Measurements from ENCODE around the gene RSPH1. TPM values are rescaled to one million over a fixed set of nuclear protein-coding genes. Genes with fewer than 3 reads are reported as not detected.

The RSPH1 gene
- total RNA-seq, 1 donor from 2014 or later, result 0.82 TPM

DNA sequence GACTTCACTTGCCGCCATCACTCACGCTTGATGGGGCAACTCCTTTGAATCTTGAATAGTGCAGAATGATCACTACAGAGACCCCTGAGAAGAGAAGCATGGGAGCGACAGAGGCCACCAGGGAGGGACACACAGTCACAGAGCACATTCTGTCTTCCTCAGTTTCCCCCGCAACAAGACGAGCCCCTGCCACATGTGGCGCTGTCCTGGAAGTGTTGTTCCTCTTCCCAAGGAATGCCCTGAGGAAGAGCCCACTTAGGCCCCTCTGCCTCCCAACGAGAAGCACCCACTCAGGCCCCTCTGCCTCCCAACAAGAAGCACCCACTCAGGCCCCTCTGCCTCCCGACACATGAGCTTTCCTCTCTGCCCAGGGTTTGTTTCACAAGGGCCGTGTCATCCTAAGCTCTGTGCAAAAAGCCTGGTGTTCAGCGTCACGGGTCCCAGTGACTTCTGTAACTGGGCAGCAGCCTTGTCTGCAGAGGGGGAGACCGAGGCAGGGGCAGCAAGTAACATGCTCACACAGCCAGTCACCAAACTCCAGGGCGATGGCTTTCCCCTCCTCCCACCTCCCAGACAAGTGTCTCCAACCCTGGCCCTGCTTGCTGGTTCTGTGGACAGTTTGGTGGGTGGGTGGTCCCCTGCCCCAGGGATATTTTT is 37.4 kb upstream of the RSPH1 start:
- Mint-ChIP-seq H3K27ac (ENCODE audit: unreplicated experiment) (no peak overlapping the region), H3K36me3 (ENCODE audit: low read depth, unreplicated experiment) (peaks cover 4% of the 10 kb centered on the region), H3K27me3 (ENCODE audit: unreplicated experiment) (peaks cover 6% of the 10 kb centered on the region), H3K4me1 (ENCODE audit: unreplicated experiment) (peaks cover 8% of the 10 kb centered on the region), H3K4me3 (ENCODE audit: unreplicated experiment) (no peak overlapping the region), H3K9me3 (ENCODE audit: unreplicated experiment) (no peaks in the 10 kb centered on the region)
- no peak for DNase-seq (ENCODE audit: low spot score)
- TF ChIP-seq, protein P1, sequence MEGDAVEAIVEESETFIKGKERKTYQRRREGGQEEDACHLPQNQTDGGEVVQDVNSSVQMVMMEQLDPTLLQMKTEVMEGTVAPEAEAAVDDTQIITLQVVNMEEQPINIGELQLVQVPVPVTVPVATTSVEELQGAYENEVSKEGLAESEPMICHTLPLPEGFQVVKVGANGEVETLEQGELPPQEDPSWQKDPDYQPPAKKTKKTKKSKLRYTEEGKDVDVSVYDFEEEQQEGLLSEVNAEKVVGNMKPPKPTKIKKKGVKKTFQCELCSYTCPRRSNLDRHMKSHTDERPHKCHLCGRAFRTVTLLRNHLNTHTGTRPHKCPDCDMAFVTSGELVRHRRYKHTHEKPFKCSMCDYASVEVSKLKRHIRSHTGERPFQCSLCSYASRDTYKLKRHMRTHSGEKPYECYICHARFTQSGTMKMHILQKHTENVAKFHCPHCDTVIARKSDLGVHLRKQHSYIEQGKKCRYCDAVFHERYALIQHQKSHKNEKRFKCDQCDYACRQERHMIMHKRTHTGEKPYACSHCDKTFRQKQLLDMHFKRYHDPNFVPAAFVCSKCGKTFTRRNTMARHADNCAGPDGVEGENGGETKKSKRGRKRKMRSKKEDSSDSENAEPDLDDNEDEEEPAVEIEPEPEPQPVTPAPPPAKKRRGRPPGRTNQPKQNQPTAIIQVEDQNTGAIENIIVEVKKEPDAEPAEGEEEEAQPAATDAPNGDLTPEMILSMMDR (IDR thresholded peaks at IDR 0.05; ENCODE audit: unreplicated experiment), result no peak

DNA sequence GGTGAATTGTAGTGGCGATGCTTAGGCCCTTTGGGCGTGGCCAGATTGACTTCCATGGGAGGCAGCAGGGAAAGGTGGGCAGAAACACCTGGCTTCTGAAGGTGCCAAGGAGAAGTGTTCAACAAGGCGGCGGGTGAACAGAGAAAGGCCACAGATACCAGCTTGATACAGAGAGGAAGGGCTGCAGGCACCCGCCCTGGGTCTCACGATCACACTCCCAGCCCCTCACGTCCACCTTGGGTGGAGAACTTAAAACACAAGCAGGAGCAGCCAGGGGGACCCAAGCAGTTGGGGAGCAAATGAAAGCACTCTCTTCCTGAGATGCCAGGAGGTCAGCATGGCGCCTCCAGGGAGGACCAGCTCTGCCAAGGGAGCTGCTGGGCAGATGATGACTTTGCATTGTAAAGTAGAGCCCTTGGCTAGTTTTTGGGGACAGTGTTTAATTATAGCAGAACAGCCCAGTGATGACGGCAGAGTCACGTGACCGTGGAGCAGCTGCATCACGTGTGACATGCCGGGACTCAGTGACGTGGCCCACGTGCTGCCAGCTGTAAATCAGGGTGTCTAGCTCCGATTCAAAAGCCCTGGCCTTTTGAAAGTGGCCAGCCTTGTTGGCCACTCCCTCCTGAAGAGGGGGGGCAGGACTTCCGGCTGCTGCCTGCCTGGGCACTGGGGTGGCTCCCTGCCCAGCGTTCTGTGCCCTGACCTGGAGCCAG is 36.6 kb upstream of the RSPH1 start:
- DNase-seq (ENCODE audit: low spot score), result no peak
- no peak overlapping the region for H3K27ac Mint-ChIP-seq (ENCODE audit: unreplicated experiment)
- TF ChIP-seq, protein P1 (IDR thresholded peaks at IDR 0.05; ENCODE audit: unreplicated experiment), result no peak
- no peak overlapping the region for H3K4me3 Mint-ChIP-seq (ENCODE audit: unreplicated experiment)
- H3K36me3 Mint-ChIP-seq (ENCODE audit: low read depth, unreplicated experiment), result peaks cover 4% of the 10 kb centered on the region
- H3K9me3 Mint-ChIP-seq (ENCODE audit: unreplicated experiment), result no peaks in the 10 kb centered on the region
- peaks cover 8% of the 10 kb centered on the region for H3K4me1 Mint-ChIP-seq (ENCODE audit: unreplicated experiment)
- H3K27me3 Mint-ChIP-seq (ENCODE audit: unreplicated experiment), result peaks cover 6% of the 10 kb centered on the region

DNA sequence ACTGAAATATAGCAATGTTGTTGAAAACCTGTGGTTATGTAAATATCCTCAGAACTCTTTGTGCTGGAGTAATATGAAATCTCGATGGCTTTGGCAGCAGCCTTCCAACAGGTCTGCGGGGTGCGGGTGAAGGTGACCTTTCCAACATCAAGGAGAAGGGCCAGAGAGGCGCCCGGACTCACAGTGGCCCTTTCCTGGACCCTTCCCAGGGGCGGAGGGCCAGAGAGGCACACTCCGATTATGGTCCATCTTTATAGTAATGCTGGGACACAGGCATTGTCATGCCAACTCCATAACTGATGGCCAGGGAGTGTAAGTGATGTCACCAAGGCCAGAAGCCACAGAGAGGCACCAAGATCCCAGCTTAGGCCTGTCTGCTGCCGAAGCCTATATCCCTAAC is 35.7 kb upstream of the RSPH1 start:
- Mint-ChIP-seq H3K27ac (ENCODE audit: unreplicated experiment) (no peak overlapping the region), H3K36me3 (ENCODE audit: low read depth, unreplicated experiment) (peaks cover 4% of the 10 kb centered on the region), H3K4me1 (ENCODE audit: unreplicated experiment) (peaks cover 8% of the 10 kb centered on the region), H3K9me3 (ENCODE audit: unreplicated experiment) (no peaks in the 10 kb centered on the region), H3K27me3 (ENCODE audit: unreplicated experiment) (peaks cover 6% of the 10 kb centered on the region), H3K4me3 (ENCODE audit: unreplicated experiment) (no peak overlapping the region)
- DNase-seq (ENCODE audit: low spot score), result no peak
- TF ChIP-seq, protein P1 (IDR thresholded peaks at IDR 0.05; ENCODE audit: unreplicated experiment), result no peak

DNA sequence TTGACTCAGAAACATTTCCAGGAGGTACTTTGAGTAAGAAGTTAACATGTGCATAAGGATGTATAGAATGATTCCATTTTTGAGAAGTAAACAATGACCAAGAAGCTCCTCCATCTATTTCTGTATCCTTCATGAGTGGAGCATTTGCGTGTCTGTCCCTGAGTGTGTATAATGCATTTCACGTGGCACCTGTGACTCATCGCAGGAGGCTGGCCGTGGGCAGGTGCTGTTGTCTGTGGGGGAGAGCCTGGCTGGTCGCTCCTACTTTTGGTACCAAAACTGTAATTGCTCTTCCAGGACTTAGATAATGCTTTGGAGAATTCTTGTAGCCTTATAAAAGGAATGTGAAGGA is 34.1 kb upstream of the RSPH1 start:
- TF ChIP-seq, protein P1 (IDR thresholded peaks at IDR 0.05; ENCODE audit: unreplicated experiment), result no peak
- no peak overlapping the region for H3K27ac Mint-ChIP-seq (ENCODE audit: unreplicated experiment)

DNA sequence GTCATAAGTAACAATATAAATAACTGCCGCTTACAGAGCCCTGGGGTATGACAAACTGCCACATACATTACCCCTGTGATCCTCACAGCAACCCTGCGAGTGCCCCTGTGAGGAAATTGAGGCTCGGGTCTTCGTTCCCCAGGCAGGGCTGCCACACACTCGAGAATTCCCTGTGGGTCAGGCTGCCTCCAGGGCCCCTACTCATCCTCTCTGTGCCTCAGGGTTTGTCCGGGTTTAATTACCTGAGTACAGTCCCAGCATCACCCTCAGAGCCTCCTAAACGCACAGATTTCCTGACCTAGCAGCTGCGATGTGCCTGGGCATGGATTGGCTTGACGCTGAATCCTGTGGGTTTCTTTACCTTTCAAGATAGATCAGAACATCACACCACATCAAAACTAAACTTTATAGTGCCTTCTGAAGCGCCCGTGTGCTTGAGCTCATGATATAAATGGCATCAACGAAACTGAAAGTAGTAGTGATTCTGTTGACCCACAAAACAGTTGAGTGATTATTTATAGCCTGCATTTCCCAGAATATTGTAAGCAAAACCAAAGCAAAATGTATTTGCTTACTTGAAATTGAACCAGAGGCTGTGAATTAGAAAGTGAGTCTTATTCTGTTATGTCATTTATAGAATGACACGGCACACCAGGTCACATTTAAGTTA is 31.6 kb upstream of the RSPH1 start:
- TF ChIP-seq, protein P1 (IDR thresholded peaks at IDR 0.05; ENCODE audit: unreplicated experiment), result no peak
- Mint-ChIP-seq H3K27me3 (ENCODE audit: unreplicated experiment) (peaks cover 3% of the 10 kb centered on the region), H3K36me3 (ENCODE audit: low read depth, unreplicated experiment) (peaks cover 4% of the 10 kb centered on the region), H3K27ac (ENCODE audit: unreplicated experiment) (no peak overlapping the region), H3K4me3 (ENCODE audit: unreplicated experiment) (no peak overlapping the region), H3K4me1 (ENCODE audit: unreplicated experiment) (peaks cover 12% of the 10 kb centered on the region), H3K9me3 (ENCODE audit: unreplicated experiment) (no peaks in the 10 kb centered on the region)
- DNase-seq (ENCODE audit: low spot score), result no peak

More for the DNA sequence above, 34.1 kb upstream of the RSPH1 start:
- Mint-ChIP-seq H3K27me3 (ENCODE audit: unreplicated experiment) (peaks cover 6% of the 10 kb centered on the region), H3K9me3 (ENCODE audit: unreplicated experiment) (no peaks in the 10 kb centered on the region), H3K4me1 (ENCODE audit: unreplicated experiment) (peaks cover 8% of the 10 kb centered on the region), H3K36me3 (ENCODE audit: low read depth, unreplicated experiment) (peaks cover 4% of the 10 kb centered on the region), H3K4me3 (ENCODE audit: unreplicated experiment) (no peak overlapping the region)
- DNase-seq (ENCODE audit: low spot score), result no peak
